CD4-positive, alpha-beta T cell (primary cell): ENCODE results near the gene C6orf163. TPM values are rescaled to one million over a fixed set of nuclear protein-coding genes. Genes with fewer than 3 reads are reported as not detected.

Experiments used
- ATAC-seq: fragments of 200-7000 bp; cut with Tn5 transposase; one replicate; pipeline ENCODE4 v1.10.0; 2022; ENCODE audit warnings: mild to moderate bottlenecking; ENCODE audit not compliant: poor library complexity
- CTCF ChIA-PET: fragments of 350-600 bp; sonication (Branson Sonifier 250); formaldehyde crosslinking; loops from one replicate; lab custom pipeline; 2021; ENCODE audit warnings: antibody characterized with exemption, inconsistent platforms; lab: Charles Lee
- POLR2A ChIA-PET: fragments of 350-600 bp; sonication (Branson Sonifier 250); formaldehyde crosslinking; loops from one replicate; lab custom pipeline; 2021; ENCODE audit warnings: antibody characterized with exemption, inconsistent platforms; lab: Charles Lee
- DNase-seq, 14 experiments: peaks; one replicate each; pipeline ENCODE4 v3.0.0-alpha.2; 2013 to 2020; ENCODE audit warnings: mixed read lengths in 2 of 14
- H3K27ac ChIP-seq, 2 donors: one replicate each; pipeline versions ENCODE4 v1.5.1 to v1.7.0; 2013; ENCODE audit warnings: low read length in 2 of 2, low read depth in 1 of 2, mild to moderate bottlenecking in 1 of 2
- H3K27me3 ChIP-seq, 2 experiments: 1 replicate in 1 of 2; 2 replicates in 1 of 2; pipeline versions ENCODE4 v1.6.1 to v1.7.0; 2013; ENCODE audit warnings: low read length in 2 of 2, control low read depth in 1 of 2, mild to moderate bottlenecking in 1 of 2, moderate library complexity in 1 of 2; ENCODE audit not compliant: insufficient read depth in 2 of 2, control insufficient read depth in 1 of 2
- H3K36me3 ChIP-seq: one replicate; pipeline ENCODE4 v1.6.1; 2013; ENCODE audit warnings: low read length, control low read depth; ENCODE audit not compliant: insufficient read depth
- H3K4me1 ChIP-seq: one replicate; pipeline ENCODE4 v1.6.1; 2013; ENCODE audit warnings: low read length, control low read depth; ENCODE audit not compliant: insufficient read depth
- H3K4me3 ChIP-seq: one replicate; pipeline ENCODE4 v1.5.1; 2013; ENCODE audit warnings: mild to moderate bottlenecking, low read length, moderate library complexity
- H3K9me3 ChIP-seq, 2 experiments: 1 replicate in 1 of 2; 2 replicates in 1 of 2; pipeline versions ENCODE4 v1.6.1 to v1.7.0; 2013; ENCODE audit warnings: low read length in 2 of 2, mild to moderate bottlenecking in 2 of 2, control low read depth in 1 of 2, moderate library complexity in 1 of 2; ENCODE audit not compliant: control insufficient read depth in 1 of 2, insufficient read depth in 1 of 2
- H3K27ac Mint-ChIP-seq: one replicate; pipeline ENCODE4 v1.8.0; 2020; ENCODE audit warnings: mixed read lengths
- H3K27me3 Mint-ChIP-seq: one replicate; pipeline ENCODE4 v1.8.0; 2021; ENCODE audit warnings: mixed read lengths
- H3K36me3 Mint-ChIP-seq: one replicate; pipeline ENCODE4 v1.8.0; 2021; ENCODE audit warnings: low read depth, mixed read lengths
- H3K4me1 Mint-ChIP-seq: one replicate; pipeline ENCODE4 v1.8.0; 2021; ENCODE audit warnings: low read depth, mixed read lengths
- H3K4me3 Mint-ChIP-seq: one replicate; pipeline ENCODE4 v1.8.0; 2020; ENCODE audit warnings: mild to moderate bottlenecking, mixed read lengths
- H3K9me3 Mint-ChIP-seq: one replicate; pipeline ENCODE4 v1.8.0; 2020; ENCODE audit warnings: mixed read lengths
- CTCF ChIP-seq: fragments of 200-600 bp; IDR thresholded peaks from one replicate; pipeline ENCODE4 v1.8.0; 2022; ENCODE audit warnings: antibody characterized with exemption, mild to moderate bottlenecking
- intact Hi-C, 2 experiments: fragments of 100-400 bp; cut with DNase I in 1 of 2; cut with micrococcal nuclease in 1 of 2; formaldehyde crosslinking; loops; one replicate each; pipeline versions ENCODE4 v1.15.1 to v1.9.0; 2023 to 2025; cut with DNase I, micrococcal nuclease
- total RNA-seq, 174 experiments: library from RNA in 2 of 174; stranded (reverse) in 2 of 174; gene quantifications; one replicate each; pipeline ENCODE4 v1.2.3 and lab custom pipeline; 2021 to 2026

C6orf163 gene
- total RNA-seq, 2 experiments from 2014 or later = 0.93 to 1.4 TPM

- Mint-ChIP-seq H3K4me3 (no peak overlapping the region), H3K4me1 (no peaks in the 10 kb centered on the region), H3K27ac (no peak overlapping the region), H3K36me3 (no peaks in the 10 kb centered on the region), H3K27me3 (no peaks in the 10 kb centered on the region), H3K9me3 (peaks cover 2% of the 10 kb centered on the region)
- H3K4me3 ChIP-seq = no peak overlapping the region
- H3K9me3 ChIP-seq = peaks cover 0 to 4% of the 10 kb centered on the region in 2 experiments
- no peak for TF ChIP-seq CTCF
- H3K27me3 ChIP-seq = no peaks in the 10 kb centered on the region
- CTCF ChIA-PET = no interaction called here
- H3K27ac ChIP-seq = no peak overlapping the region
- intact Hi-C loops = no loop called here
- DNase-seq (no peak), ATAC-seq (no peak)
- no peaks in the 10 kb centered on the region for H3K4me1 ChIP-seq
- POLR2A ChIA-PET = no interaction called here
- H3K36me3 ChIP-seq = no peaks in the 10 kb centered on the region
Observed at GRCh38 chr6:87375315-87375714, 30.7 kb downstream of the C6orf163 start.

- ChIA-PET POLR2A (no interaction called here), CTCF (no interaction called here)
- H3K36me3 ChIP-seq = no peaks in the 10 kb centered on the region
- no peaks in the 10 kb centered on the region for H3K4me1 Mint-ChIP-seq
- intact Hi-C loops = no loop called here
- H3K27ac ChIP-seq = no peak overlapping the region
- H3K27me3 ChIP-seq = no peaks in the 10 kb centered on the region
- ATAC-seq = no peak
- no peak for DNase-seq
- no peak overlapping the region for H3K4me3 Mint-ChIP-seq
- H3K4me1 ChIP-seq = no peaks in the 10 kb centered on the region
- H3K27me3 Mint-ChIP-seq = no peaks in the 10 kb centered on the region
- H3K9me3 ChIP-seq = peaks cover 0 to 4% of the 10 kb centered on the region in 2 experiments
- H3K4me3 ChIP-seq = no peak overlapping the region
- H3K27ac Mint-ChIP-seq = no peak overlapping the region
- no peak for TF ChIP-seq CTCF
- peaks cover 2% of the 10 kb centered on the region for H3K9me3 Mint-ChIP-seq
- no peaks in the 10 kb centered on the region for H3K36me3 Mint-ChIP-seq
Observed at GRCh38 chr6:87376643-87377042, 32.0 kb downstream of the C6orf163 start.

GRCh38 chr6:87378947-87379346 lies 34.3 kb downstream of the C6orf163 start:
- intact Hi-C loops = no loop called here
- no peak for TF ChIP-seq CTCF
- Mint-ChIP-seq H3K36me3 (no peaks in the 10 kb centered on the region), H3K27ac (no peak overlapping the region), H3K4me3 (no peak overlapping the region), H3K27me3 (no peaks in the 10 kb centered on the region), H3K4me1 (no peaks in the 10 kb centered on the region), H3K9me3 (no peaks in the 10 kb centered on the region)
- H3K27me3 ChIP-seq = no peaks in the 10 kb centered on the region
- ChIA-PET POLR2A (no interaction called here), CTCF (no interaction called here)
- DNase-seq = no peak
- no peaks in the 10 kb centered on the region for H3K9me3 ChIP-seq
- H3K4me3 ChIP-seq = no peak overlapping the region
- no peak for ATAC-seq
- no peaks in the 10 kb centered on the region for H3K36me3 ChIP-seq
- no peak overlapping the region for H3K27ac ChIP-seq
- no peaks in the 10 kb centered on the region for H3K4me1 ChIP-seq
